Dedifferentiated amniotic fluid mesenchymal stem cell (primary cell): ENCODE measurements around the gene NAALADL2.
"Not testable (repeated sequence)": the region's sequence is repeated elsewhere in the genome, so short reads cannot be mapped to it uniquely, and the experiment has no call there.

Experiments
- DNase-seq: peaks from one replicate; pipeline ENCODE4 v3.0.0-alpha.2; 2016; ENCODE audit errors: extremely low spot score

Gene NAALADL2

DNA sequence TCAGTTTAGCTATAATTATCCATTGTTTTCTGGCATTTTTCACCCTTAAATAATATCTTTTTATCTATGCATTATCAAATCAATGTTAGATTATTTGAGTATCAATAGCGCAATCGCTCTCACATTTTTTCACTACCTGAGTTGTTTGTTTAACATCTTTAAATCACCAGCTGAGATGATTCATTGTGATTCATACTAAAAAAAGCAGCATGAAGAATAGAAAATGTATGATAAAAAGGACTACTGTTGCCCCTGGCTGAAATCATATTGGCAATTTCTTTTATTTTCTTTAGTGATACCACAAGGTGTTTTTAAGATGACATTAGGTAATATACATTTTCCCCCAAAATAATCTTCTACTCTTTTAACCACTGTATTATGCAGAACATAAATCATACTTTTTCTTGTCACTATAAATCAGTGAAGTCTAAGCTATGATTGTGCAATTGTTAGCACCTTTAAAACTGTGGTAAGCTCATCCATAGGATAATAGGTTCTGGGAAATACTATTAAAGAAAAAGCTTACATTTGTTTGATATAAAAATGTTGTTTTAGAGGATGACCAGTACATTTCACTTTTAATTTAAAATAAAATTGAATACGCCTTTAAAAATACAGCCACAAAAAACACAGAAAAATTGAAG, 889.1 kb downstream of the NAALADL2 start:
- DNase-seq, result no peak

DNA sequence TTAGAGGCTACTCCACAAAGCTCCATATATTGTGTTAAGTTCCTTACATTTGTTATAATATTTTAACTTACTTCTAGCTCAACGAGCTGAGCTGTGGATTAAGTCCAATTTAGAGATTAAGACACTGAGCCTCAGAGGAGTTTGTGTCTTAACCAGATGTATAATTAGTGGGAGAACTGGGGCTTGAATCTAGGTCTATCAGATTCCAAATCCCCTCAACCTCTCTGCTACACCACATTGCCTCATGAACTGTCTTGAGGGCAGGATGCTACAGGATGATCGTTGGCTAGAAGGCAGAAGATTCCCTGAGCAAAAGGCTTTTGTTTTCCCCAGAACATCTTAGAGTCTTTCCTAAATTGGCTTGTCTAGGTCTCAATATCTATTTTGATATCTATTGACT, 890.8 kb downstream of the NAALADL2 start:
- no peak for DNase-seq

DNA sequence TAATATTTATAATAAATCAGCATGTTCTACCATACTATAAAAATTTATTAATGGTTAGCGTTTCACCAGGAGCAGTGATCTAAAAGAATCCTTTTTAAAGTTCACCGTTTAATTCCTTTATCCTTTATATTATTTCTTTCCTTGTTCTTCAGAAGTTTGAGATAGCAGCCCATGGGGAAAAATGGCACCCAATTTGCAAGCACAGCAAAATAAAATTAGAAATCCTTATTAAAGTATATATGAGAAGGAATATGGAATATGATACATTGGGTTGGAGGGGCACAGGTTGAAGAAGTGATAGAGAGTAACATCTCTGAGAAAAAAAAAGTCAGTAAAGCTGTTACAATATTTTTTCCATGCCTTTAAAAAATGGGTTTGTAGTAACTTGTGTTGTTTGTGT, 892.0 kb downstream of the NAALADL2 start:
- no peak for DNase-seq

DNA sequence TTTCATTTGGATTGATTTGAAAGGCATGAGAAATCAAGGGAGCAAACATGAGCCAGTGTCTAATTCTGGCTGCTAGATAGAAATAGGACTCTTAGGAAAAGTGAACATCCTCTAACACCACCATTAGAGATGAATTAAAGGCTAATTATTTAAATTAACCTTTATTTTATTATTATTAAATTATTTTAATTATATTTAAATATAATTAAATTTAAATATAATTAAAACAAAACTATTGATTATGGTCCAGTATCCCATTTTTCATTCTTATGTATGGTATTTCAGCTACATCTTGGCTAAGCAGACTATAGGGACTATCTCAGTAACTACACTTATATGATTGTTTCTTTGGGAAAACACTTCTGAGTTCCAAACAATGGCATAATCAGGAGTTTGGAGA, 904.8 kb downstream of the NAALADL2 start:
- no peak for DNase-seq

DNA sequence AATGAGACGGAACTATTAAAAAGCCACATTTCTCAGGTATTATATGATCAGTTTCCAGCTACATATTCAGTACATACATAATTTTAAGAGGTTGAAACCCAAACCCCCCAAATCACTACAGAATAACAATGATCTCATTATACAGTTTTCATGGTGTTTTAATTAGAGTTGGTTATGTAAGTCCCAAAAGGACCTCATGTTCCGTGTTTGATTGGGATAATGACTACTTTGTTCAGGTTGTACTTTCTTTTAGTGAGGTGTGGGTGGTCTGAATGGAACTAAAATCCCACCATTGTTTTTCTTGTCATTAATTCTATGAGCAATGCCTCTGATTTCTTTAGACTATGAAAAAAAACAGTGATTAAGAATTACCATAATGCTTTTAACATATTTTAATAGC, 905.6 kb downstream of the NAALADL2 start:
- DNase-seq, result no peak

DNA sequence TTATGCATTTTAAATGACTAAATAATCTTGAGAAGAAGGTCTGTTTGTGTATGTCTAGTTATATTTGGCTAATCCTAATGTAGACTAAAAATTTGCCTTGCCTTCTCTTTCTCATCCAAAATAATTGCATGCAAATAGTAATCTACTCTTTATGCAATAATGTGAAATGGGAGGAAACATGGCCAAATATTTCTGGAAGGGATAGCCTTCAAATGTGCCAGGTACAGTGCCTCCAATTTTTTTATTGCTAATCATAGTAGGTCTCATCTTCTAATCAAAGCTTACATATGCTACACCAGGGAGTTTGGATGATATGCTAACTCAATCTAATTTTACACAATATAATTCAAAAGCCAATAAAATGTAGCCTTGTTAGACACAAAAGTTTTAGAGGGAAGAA, 911.3 kb downstream of the NAALADL2 start:
- no peak for DNase-seq

DNA sequence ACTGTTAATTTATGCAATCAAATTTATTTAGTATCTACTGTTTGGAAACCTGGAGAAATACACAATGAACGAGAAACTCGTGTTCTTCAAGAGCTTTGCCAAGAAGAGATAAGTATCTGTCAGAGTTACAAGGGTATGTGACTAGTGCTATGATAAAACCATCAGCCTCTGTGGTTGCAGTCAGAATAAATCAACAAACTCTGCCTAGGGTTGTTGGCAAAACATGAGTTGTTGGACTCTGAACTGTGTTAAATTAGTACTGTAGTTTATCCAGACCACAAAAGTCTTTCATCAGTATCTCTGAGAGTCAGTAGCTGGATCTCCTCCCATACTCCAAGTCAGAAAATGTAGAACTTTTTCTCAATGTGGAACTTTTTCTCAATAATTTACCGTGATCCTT, 918.4 kb downstream of the NAALADL2 start:
- no peak for DNase-seq

DNA sequence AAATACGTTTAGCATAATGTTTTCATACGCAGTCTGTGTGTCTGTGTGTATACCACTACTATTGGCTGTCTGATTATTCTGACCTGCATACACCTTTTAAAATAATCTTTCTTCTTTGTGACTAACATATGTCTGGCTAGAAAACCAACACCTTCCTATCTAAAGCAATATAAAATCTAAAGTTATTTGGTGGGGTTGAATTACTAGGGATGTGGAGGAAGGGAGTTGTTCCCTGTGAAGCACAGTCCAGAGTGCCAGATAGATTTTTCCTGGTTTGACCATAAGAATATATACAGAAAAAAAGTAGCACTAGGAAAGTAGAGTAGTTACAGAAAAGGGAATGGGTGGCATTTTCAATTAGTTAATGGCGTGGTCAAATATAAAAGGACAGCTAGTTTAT, 918.8 kb downstream of the NAALADL2 start:
- DNase-seq, result no peak

DNA sequence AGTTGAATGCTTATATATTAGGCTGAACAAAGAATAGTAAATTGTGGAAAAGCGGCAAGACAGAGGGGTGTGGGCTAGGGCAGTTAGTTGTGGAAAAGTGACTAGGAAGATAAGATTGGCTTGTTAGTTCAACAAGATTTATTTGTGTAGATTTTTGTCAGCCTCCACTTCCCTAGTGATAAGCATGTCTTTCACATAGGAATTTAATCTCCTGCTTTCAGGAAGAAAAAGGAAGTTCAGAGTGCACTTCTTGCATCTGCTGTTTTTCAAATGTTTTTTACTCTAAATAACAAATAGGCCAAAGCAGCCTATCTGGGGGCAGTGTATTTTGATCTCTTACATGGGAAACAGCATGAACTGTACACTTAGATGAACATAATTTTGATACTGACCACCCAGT, 919.9 kb downstream of the NAALADL2 start:
- no peak for DNase-seq

DNA sequence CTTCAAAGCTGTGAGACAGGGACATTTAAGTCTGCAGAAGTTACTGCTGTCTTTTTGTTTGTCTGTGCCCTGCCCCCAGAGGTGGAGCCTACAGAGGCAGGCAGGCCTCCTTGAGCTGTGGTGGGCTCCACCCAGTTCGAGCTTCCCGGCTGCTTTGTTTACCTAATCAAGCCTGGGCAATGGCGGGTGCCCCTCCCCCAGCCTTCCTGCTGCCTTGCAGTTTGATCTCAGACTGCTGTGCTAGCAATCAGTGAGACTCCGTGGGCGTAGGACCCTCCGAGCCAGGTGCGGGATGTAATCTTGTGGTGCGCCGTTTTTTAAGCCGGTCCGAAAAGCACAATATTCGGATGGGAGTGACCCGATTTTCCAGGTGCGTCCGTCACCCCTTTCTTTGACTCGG, 928.0 kb downstream of the NAALADL2 start:
- not testable (repeated sequence) for DNase-seq

DNA sequence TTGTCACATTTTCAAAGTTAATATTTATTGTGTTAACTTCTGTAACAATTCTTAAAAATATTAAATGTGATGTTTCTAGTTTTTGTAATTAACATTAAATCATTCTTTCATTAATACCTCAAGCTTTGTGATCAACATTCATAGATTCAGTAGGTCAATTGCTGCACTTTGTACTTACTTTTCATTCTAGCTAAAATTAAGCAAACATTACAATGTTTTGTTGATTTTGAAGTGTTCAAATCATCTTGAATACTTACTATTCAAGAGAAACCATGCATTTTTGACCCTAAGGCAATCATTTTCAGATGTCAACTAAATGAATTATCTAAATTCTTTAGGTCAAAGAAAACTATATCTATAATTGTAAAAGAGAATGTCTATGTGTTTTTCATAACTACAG, 933.1 kb downstream of the NAALADL2 start:
- DNase-seq, result no peak

DNA sequence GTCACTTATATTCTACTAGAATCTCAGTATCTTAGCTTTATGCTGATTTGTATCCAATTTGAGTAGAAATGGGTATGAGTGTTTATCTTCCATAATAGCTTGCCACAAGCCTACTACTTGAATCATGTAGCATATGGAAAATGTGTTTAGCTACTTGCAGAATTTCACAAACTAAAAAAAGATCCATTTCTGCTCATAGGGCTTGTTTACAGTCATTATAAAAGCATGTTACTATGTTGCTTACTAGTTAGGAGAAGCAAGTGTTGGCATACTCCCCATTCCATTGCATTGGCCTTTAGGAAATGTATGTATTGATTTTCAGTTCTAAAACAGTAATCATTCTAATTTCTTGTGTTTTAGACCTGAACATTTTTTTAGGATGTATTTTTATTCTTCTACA, 939.2 kb downstream of the NAALADL2 start:
- no peak for DNase-seq

DNA sequence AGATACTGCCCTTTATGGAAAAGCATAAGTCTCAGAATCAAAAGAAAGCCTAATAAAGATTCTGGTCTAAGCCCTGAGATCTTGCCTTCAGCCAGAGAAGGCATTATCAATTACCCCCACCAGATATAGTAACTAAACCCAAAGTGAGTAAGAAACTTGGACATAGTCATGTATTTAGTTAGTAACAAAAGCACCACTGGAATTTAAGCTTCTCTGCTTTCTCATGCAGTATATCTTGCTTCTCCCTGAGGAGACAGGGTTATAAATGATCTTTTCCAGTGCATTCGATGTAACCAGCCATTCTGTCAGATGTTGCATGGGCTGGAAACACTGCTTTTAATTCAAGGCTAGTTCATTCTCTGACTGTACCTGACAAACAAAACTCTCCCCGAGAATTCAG, 946.7 kb downstream of the NAALADL2 start:
- no peak for DNase-seq

DNA sequence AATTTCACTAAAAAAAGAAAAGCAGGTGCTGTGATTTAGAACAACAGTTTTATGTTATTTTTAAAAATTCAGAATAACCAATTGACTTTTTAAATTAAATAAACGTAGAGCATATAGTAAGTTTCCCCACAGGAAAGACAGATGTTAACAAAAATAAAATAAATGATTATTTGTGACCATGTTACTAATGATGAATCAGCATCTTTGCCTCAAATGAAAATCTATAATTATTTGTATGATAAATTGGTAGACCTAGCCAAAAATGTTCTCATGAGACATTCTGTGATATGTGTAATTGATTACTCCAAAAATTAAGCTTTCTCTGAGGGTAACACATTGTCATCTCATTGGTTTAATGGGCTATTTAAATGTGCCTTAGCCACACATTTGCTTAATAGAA, 948.0 kb downstream of the NAALADL2 start:
- no peak for DNase-seq

DNA sequence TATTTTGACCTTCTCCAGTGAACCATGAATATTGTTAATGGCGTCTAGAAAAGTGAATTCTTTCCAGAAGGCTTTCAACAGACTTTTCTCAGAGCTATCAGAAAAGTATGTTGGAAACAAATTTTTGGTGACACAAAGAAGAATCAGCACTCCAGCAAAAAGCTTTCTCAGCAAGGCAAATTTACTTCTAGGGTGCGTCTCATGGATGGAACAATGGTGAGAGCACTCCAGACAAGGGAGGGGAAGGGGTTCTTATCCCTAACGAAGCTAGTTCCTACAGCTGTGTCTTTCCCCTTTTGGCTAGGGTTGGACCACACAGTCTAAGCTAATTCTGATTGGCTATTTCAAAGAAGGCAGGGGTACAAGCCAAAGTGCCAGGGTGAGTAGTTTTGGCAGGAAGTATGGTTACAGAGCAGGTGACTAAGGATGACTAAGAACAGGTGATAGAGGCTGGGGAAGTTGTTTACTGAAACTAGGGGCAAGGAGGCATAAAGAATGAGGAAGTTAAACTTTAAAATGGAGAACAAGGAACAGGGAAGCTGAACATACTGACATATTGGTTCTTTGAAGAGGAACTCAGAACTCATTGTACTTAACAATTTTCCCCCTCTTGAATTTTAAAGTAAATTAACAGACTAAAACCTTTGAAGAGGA, 959.8 kb downstream of the NAALADL2 start:
- no peak for DNase-seq

DNA sequence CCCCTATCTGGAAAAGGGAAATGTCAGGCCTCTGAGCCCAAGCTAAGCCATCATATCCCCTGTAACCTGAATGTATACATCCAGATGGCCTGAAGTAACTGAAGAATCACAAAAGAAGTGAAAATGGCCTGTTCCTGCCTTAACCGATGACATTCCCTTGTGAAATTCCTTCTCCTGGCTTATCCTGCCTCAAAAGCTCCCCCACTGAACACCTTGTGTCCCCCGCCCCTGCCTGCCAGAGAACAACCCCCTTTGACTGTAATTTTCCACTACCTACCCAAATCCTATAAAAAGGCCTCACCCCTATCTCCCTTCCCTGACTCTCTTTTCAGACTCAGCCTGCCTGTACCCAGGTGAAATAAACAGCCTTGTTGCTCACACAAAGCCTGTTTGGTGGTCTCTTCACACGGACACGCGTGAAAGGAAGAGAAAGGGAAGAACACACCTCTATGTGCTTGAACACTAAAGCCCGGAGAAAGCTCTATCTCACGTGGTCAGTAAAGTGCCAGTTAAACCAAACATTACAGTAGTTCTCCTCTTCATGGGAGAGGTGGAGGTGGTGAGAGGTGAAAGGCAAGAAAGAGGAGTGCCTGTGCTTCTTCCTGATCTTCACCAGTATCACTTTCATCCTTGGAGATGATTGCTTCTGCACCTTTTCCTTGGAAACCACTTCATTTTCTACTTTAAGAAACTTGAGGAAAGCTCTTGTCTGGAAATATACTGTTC, 963.8 kb downstream of the NAALADL2 start:
- DNase-seq, result not testable (repeated sequence)

DNA sequence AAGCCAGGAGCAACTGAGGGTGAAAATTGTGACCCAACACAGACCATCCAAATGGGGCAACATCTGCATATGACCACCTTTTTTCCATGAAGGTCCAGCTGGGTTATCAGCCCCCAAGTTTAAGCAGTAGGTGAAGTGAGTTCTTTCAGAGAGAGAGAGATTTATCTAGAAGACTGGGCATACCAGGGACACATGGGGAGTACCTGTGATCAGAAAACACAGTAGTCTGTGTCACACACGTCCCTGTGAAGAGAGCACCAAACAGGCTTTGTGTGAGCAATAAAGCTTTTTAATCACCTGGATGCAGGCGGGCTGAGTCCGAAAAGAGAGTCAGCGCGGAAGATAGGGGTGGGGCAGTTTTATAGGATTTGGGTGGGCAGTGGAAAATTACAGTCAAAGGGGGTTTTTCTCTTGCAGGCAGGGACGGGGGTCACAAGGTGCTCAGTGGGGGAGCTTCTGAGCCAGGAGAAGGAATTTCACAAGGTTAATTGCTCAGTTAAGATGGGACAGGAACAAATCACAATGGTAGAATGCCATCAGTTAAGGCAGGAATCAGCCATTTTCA, 966.0 kb downstream of the NAALADL2 start:
- DNase-seq, result not testable (repeated sequence)

DNA sequence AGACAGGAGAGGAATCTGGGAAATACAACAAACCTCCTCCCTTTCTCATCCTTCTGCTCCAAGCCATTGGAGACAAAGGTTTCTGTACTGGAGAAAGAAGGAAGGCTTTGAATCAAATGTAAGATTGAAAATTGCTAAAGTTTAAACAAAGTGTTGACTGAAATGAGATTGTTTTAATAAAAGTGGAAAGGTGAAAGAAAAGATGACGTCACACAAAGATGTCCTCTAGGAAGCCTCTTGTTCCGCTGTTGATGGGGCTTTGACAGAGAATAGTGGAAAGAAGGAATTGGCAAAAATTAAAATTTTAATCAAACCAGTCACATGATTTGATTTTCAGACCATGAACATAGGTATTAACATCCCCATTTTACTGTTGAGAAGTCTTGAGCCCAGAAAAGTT, 967.6 kb downstream of the NAALADL2 start:
- DNase-seq, result no peak

DNA sequence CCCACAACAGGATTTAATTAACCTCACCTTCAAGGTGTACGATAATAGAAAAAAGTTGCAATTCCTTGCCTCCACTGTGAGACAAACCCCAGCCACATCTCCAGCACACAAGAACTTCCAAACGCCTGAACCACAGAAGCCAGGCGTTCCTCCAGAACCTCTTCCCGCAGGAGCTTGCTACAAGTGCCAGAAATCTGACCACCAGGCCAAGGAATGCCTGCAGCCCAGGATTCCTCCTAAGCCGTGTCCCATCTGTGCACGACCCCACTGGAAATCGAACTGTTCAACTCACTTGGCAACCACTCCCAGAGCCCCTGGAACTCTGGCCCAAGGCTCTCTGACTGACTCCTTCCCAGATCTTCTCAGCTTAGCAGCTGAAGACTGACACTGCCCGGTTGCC, 970.7 kb downstream of the NAALADL2 start:
- not testable (repeated sequence) for DNase-seq

DNA sequence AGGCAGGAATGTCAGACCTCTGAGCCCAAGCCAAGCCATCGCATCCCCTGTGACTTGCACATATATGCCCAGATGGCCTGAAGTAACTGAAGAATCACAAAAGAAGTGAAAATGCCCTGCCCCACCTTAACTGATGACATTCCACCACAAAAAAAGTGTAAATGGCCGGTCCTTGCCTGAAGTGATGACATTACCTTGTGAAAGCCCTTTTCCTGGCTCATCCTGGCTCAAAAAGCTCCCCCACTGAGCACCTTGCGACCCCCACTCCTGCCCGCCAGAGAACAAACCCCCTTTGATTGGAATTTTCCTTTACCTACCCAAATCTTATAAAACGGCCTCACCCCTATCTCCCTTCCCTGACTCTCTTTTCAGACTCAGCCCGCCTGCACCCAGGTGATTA, 976.6 kb downstream of the NAALADL2 start:
- DNase-seq, result not testable (repeated sequence)

DNA sequence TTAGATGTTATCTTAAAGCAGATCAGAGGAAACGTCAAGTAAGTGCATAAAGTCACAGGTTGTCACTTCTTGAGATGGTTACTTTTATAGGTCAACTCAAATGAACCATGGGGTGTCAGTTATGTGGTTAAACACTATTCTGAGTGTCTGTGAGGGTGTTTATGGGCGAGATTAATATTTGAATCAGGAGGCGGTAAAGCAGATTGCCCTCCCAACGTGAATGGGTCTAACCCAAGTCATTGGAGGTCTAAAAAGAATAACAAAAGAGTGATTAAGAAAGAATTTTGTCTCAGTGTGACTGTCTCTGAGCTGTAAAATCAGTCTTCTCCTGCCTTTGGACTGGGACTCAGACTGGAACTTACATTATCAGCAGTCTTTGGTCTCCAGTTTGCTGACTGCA, 977.5 kb downstream of the NAALADL2 start:
- no peak for DNase-seq

DNA sequence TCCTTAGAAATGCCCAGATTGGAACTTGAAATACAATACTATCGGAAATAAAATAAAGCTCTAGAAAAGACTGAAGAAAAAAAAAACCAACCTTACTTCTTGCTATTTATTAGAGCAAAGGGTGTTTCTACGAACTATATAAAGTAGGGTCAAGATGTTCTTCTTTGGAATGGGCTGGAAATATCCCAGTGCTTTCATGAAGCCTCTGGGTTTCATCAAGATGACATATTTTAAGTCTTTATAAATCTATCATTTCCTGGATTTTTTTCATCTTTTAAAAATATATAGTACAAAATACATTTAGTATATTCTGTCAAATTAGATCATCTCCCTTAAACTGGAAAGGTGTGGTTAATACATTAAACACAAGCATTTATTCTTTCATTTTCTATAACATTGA, 978.8 kb downstream of the NAALADL2 start:
- DNase-seq, result no peak
